Activated T-cell treated with anti-CD3 and anti-CD28 coated beads, Interleukin-2, amount 50 U/mL, for 24 hours (primary cell): ENCODE measurements around the gene EXOC6.
A peak's percentile ranks its signal among the peaks of the same experiment; 100 is the strongest.

ENCODE experiments used
- DNase-seq: peaks from one replicate; pipeline ENCODE4 v3.0.0-alpha.2; 2020
- H3K27ac Mint-ChIP-seq: 2 replicates; pipeline ENCODE4 v1.8.0; 2020; ENCODE audit warnings: mild to moderate bottlenecking, mixed read lengths
- H3K27me3 Mint-ChIP-seq: 2 replicates; pipeline ENCODE4 v1.8.0; 2020; ENCODE audit warnings: mixed read lengths
- H3K36me3 Mint-ChIP-seq: 2 replicates; pipeline ENCODE4 v1.8.0; 2020; ENCODE audit warnings: low read depth, mixed read lengths
- H3K4me1 Mint-ChIP-seq: 2 replicates; pipeline ENCODE4 v1.8.0; 2020; ENCODE audit warnings: low read depth, mixed read lengths
- H3K4me3 Mint-ChIP-seq: 2 replicates; pipeline ENCODE4 v1.8.0; 2020; ENCODE audit warnings: mild to moderate bottlenecking, moderate library complexity, mixed read lengths
- H3K9me3 Mint-ChIP-seq: 2 replicates; pipeline ENCODE4 v1.8.0; 2020; ENCODE audit warnings: mixed read lengths

The EXOC6 gene

DNA sequence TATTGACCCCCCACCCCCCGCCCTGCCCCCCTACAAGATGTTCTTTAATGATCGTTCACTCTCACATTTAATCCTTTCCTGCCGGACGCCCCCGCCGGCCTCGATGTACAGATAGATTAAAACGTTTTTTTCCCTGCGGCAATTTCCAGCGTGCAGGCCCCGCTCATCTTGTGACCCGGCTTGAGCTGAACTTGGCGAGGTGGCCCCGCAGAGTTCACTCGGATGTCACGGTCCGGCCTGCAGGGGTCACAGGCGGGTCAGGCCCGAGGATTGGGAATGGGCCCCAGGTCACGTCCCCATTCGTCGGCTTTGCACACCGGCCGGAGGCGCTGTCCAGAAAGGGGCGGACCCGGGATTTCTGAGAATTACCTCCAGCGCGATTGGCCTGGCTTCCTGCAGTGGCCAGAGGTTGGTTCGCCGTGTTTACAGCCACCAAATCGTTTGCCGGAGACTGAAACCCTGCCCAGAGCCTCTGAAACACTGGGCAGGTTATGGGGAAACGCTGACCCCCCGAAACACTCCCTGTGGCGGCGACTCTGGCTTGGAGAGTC, 223.4 kb downstream of the EXOC6 start:
- no peaks in the 10 kb centered on the region for H3K9me3 Mint-ChIP-seq
- H3K27me3 Mint-ChIP-seq, result peaks cover 93% of the 10 kb centered on the region
- H3K27ac Mint-ChIP-seq, result no peak overlapping the region
- no peak overlapping the region for H3K4me3 Mint-ChIP-seq
- peaks cover 45% of the 10 kb centered on the region for H3K4me1 Mint-ChIP-seq
- no peaks in the 10 kb centered on the region for H3K36me3 Mint-ChIP-seq
- DNase-seq, result no peak

DNA sequence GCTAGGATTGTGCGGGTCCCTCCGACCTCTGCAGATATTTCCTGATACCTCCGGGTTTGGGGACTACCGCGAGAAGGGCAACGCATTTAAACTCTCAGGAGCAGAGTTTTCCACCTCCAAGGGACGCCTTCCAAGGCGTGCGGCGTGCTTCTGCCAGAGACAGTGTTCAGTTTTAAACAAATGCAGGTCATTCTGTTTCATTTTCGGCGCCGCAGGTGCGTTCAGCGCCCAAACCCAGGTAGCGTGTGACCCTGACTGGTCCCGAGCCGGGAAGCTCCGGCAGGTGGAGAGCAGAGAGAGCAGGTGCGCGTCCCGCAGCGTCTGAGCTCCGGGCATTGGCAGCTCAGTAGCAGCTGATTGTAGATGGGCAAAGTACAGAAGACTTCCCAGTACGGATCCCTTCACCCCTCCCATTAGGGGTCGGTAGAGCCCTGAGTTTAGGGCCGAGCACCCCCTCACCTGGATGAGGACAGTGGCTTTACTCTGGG, 223.9 kb downstream of the EXOC6 start:
- Mint-ChIP-seq H3K9me3 (no peaks in the 10 kb centered on the region), H3K27me3 (peaks cover 92% of the 10 kb centered on the region), H3K4me1 (peaks cover 45% of the 10 kb centered on the region), H3K36me3 (no peaks in the 10 kb centered on the region), H3K4me3 (peak overlapping the region; percentile 58), H3K27ac (no peak overlapping the region)
- peak; percentile 37 for DNase-seq

DNA sequence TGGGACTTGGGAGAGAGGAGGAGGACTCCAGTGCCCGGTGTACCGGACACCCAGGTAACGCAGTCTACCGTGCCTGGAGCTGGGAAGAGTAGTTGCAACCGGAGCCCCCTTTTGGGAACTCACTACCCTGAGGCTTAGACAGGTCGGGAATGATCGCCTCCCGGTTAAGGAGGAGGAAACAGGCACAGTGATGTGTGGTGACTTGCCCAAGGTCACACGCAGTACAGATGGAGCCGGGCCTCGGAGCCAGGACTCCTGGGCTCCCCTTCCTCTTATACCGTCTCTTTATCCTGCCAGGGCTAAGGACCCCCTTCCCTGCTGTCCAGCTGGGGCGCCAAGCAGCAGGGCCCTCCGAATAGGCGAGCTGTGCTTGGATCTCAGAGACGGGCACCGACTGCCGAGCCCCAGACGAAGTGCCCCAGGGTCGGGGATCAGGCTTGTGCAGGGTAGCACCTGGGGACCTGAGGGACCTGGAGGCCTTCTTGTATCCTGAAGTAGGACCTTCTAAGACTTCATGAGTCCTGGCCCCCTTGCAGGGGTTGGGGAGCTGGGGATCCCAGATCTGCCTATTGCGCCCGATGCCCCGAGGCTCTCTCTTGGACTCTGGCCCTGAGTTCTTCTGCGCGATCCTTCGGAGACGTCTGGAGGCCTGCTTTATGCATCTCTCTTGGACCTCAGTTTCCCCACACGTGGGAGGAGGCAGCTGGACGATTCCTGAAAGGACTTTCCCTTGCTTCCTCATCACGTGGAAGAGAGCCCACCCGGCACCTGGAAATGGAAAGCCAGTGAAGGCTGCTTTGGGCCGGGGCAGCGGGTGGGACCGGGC, 224.6 kb downstream of the EXOC6 start:
- Mint-ChIP-seq H3K4me1 (peaks cover 44% of the 10 kb centered on the region), H3K27me3 (peaks cover 91% of the 10 kb centered on the region), H3K4me3 (peak overlapping the region; percentile 36), H3K27ac (no peak overlapping the region), H3K36me3 (no peaks in the 10 kb centered on the region), H3K9me3 (no peaks in the 10 kb centered on the region)
- DNase-seq, result peak; percentile 53

DNA sequence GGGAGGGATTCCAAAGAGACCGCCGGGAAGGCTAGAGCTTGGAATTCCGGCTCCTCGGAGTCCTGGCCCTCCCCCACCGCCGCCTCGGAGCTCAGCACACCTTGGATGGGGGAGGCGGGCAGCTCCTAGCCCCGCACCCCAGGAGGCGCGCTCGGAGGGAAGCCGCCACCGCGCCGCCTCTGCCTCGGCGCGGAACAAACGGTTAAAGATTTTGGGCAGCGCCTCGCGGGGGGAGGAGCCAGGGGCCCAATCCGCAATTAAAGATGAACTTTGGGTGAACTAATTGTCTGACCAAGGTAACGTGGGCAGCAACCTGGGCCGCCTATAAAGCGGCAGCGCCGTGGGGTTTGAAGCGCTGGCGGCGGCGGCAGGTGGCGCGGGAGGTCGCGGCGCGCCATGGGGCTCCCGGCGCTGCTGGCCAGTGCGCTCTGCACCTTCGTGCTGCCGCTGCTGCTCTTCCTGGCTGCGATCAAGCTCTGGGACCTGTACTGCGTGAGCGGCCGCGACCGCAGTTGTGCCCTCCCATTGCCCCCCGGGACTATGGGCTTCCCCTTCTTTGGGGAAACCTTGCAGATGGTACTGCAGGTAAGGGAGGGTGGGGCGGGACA, 225.3 kb downstream of the EXOC6 start, which contains the start of gene CYP26A1:
TSS of gene CYP26A1 (plus strand) at position 355 of the 608 bp plus-strand sequence. CDS start at position 397, 42 bp downstream.
- peaks cover 91% of the 10 kb centered on the region for H3K27me3 Mint-ChIP-seq
- H3K27ac Mint-ChIP-seq, result peak within 1 kb of the TSS; percentile 50
- peaks cover 38% of the 10 kb centered on the region for H3K4me1 Mint-ChIP-seq
- no peaks in the 10 kb centered on the region for H3K36me3 Mint-ChIP-seq
- H3K4me3 Mint-ChIP-seq, result peak within 1 kb of the TSS; percentile 56
- no peak for DNase-seq
- H3K9me3 Mint-ChIP-seq, result no peaks in the 10 kb centered on the region

DNA sequence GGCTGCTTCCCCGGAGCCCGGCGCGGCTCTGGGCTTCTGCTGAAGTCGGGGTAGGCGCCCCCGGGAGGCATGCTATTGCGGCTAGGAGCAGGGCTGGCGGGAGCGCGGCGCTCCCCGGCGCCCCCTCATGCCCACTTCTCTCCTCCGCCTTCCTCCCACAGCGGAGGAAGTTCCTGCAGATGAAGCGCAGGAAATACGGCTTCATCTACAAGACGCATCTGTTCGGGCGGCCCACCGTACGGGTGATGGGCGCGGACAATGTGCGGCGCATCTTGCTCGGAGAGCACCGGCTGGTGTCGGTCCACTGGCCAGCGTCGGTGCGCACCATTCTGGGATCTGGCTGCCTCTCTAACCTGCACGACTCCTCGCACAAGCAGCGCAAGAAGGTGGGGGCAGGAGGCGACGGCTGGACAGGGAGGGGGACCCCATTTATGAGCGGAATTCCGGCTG, 225.9 kb downstream of the EXOC6 start:
- H3K4me1 Mint-ChIP-seq, result peaks cover 37% of the 10 kb centered on the region
- H3K27ac Mint-ChIP-seq, result peak overlapping the region; percentile 50
- H3K36me3 Mint-ChIP-seq, result no peaks in the 10 kb centered on the region
- peaks cover 89% of the 10 kb centered on the region for H3K27me3 Mint-ChIP-seq
- no peaks in the 10 kb centered on the region for H3K9me3 Mint-ChIP-seq
- peak overlapping the region; percentile 56 for H3K4me3 Mint-ChIP-seq
- peak; percentile 54 for DNase-seq

DNA sequence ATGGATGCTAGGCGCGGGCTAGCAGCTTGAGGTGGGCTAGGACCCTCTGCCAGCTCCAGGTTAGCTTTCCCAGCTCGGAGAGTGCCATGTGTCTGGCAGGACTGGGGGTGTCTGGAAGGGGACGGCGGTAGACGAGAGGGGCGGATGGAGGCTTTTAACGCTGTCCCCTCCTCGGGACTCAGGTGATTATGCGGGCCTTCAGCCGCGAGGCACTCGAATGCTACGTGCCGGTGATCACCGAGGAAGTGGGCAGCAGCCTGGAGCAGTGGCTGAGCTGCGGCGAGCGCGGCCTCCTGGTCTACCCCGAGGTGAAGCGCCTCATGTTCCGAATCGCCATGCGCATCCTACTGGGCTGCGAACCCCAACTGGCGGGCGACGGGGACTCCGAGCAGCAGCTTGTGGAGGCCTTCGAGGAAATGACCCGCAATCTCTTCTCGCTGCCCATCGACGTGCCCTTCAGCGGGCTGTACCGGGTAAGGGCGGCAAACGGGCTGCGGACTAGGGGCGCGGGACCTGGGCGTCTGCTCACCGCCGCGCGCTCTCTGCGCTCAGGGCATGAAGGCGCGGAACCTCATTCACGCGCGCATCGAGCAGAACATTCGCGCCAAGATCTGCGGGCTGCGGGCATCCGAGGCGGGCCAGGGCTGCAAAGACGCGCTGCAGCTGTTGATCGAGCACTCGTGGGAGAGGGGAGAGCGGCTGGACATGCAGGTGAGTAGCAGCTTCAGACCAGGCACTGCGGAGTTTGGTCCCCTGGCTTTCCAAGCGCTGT, 226.5 kb downstream of the EXOC6 start:
- Mint-ChIP-seq H3K36me3 (no peaks in the 10 kb centered on the region), H3K4me1 (peaks cover 37% of the 10 kb centered on the region), H3K9me3 (no peaks in the 10 kb centered on the region), H3K27ac (peak overlapping the region; percentile 50), H3K27me3 (peaks cover 92% of the 10 kb centered on the region), H3K4me3 (peak overlapping the region; percentile 56)
- DNase-seq, result peak; percentile 52

DNA sequence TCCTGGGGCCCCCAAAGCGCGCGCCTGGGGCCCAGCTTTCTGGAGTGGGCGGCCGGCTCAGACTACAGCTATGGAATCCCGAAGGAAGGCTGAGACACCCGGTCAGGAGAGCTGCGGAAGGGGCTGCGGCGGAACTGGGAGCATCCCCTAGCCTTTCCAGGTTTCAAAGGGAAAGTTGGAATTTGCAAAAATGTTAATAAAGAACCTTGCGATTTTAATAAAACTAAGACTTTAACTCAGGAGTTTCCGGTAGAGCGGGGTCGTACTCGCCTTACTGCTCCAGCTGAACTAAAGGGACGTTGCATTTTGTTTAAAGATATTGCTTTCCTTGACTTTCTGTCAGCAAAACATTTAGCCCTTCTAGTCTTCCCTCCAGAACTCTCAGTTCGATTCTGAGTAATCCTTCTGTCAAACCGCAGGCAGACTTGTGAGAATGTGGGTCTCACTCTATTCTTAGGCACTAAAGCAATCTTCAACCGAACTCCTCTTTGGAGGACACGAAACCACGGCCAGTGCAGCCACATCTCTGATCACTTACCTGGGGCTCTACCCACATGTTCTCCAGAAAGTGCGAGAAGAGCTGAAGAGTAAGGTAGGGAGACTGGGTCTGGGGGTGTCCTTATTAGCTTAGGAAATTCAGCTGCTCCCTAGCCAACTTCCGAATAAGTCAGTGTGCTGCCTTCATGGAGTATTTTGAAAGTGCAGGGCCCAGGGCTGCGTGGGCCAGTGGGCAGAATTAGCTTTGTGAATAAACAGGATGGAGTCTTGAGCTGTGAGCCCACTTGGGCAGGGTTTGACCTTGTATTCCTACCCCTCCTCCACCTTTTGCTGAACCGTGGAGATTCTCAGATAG, 227.3 kb downstream of the EXOC6 start:
- Mint-ChIP-seq H3K9me3 (no peaks in the 10 kb centered on the region), H3K36me3 (no peaks in the 10 kb centered on the region), H3K4me3 (no peak overlapping the region), H3K27ac (no peak overlapping the region), H3K4me1 (peaks cover 39% of the 10 kb centered on the region), H3K27me3 (peaks cover 92% of the 10 kb centered on the region)
- DNase-seq, result peak; percentile 35

DNA sequence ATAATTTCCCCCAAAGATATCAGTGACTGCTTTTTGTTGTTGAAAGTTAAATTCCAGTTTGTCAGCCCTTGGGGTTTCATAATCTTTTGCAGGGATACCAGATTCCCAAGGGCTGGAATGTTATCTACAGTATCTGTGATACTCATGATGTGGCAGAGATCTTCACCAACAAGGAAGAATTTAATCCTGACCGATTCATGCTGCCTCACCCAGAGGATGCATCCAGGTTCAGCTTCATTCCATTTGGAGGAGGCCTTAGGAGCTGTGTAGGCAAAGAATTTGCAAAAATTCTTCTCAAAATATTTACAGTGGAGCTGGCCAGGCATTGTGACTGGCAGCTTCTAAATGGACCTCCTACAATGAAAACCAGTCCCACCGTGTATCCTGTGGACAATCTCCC, 228.6 kb downstream of the EXOC6 start:
- Mint-ChIP-seq H3K27me3 (peaks cover 93% of the 10 kb centered on the region), H3K4me3 (no peak overlapping the region), H3K9me3 (no peaks in the 10 kb centered on the region), H3K36me3 (no peaks in the 10 kb centered on the region), H3K4me1 (peaks cover 34% of the 10 kb centered on the region), H3K27ac (no peak overlapping the region)
- no peak for DNase-seq

DNA sequence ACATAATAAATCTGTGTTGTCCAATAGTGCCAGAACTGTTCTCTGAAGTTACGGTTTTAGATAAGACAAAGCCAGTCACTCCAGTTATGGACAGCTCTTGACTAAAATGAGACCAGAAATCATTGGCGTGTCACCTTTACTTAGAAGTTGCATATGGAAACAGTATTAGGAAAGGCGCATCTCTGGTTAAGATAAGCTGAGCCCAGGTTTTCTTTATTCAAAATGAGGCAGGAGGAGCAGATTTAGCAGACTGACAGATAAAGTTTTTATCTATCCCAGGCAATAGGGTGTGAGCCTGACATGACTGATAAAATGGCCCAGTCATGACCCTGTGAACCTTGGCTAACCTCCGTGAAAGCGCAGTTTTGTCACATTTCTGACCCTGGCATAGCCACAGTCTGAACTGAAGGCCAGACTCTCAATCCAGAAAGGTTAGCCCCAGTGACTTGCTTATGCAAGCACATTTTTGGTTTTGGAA, 229.6 kb downstream of the EXOC6 start:
- DNase-seq, result no peak
- H3K27me3 Mint-ChIP-seq, result peaks cover 84% of the 10 kb centered on the region
- H3K4me3 Mint-ChIP-seq, result no peak overlapping the region
- H3K36me3 Mint-ChIP-seq, result no peaks in the 10 kb centered on the region
- no peak overlapping the region for H3K27ac Mint-ChIP-seq
- H3K4me1 Mint-ChIP-seq, result peaks cover 26% of the 10 kb centered on the region
- no peaks in the 10 kb centered on the region for H3K9me3 Mint-ChIP-seq

DNA sequence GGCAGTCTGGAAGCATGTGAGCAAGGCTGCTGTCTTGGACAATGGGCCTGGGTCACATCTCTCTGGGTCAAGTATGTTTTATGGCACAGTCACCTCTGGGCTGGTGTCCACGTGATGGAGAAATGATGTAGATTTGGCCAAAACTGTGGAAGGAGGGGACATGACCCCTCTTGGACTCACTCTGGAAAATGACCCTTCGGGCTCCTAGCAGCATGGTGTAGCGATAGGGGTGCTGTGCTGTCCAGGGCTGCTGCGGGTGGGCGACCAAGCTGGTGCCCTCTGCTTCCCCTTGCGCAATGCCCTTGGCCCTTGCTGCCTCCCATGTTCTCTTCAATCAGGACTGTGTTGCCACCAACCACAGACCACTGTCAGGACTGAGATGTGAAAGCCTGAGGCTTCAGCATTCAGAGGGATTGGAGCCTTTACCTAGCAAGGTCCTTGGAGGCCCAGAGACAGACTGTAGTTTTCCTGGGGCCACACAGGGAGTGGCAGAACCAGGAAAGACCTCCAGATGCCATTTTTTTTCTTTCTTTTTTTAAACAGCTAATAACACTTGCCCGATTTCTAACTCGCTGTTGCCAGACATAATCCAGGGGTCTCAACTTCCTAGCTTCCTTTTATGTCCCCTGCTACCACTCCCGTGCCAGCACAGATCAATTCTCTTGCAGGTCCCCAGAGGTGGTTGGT, 231.5 kb downstream of the EXOC6 start:
- H3K4me3 Mint-ChIP-seq, result no peak overlapping the region
- peaks cover 14% of the 10 kb centered on the region for H3K4me1 Mint-ChIP-seq
- no peak overlapping the region for H3K27ac Mint-ChIP-seq
- H3K36me3 Mint-ChIP-seq, result no peaks in the 10 kb centered on the region
- DNase-seq, result no peak
- peaks cover 70% of the 10 kb centered on the region for H3K27me3 Mint-ChIP-seq
- H3K9me3 Mint-ChIP-seq, result no peaks in the 10 kb centered on the region

DNA sequence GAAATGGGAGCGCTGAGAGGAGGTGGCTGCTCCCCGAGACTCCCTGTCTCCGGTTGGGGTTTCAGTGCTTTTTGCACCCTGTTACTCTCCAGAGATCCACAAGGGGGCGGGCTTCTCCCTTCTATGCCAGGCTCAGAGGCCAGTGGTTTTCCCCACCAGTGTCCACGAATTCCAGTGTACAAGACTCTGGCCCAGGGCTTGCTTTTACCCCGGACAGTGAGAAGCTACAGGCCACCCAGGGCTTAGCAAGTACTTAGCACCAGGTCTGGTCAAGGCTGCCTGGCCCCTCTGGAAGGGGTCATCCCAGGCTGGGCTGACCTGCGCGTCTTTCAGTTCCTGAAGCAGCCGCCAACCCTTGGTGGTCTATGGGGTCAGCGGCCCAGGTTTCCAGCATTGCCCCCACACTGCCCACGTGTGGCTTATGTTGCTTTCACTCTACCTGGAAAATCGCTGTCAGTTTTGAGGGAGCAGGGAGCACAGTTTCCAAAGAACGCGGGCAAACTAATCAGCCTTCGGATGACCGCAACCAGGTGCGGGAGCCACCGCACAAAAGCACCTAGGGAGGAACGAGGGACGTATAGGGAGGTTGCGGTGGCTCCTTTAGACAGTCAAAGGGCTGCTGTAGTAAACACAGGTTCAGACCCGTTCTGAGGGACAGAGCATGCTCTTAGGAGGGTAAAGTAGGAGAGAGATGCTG, 232.2 kb downstream of the EXOC6 start:
- Mint-ChIP-seq H3K36me3 (no peaks in the 10 kb centered on the region), H3K9me3 (no peaks in the 10 kb centered on the region), H3K27me3 (peaks cover 63% of the 10 kb centered on the region), H3K4me1 (peaks cover 7% of the 10 kb centered on the region), H3K4me3 (no peak overlapping the region), H3K27ac (no peak overlapping the region)
- peak; percentile 67 for DNase-seq

DNA sequence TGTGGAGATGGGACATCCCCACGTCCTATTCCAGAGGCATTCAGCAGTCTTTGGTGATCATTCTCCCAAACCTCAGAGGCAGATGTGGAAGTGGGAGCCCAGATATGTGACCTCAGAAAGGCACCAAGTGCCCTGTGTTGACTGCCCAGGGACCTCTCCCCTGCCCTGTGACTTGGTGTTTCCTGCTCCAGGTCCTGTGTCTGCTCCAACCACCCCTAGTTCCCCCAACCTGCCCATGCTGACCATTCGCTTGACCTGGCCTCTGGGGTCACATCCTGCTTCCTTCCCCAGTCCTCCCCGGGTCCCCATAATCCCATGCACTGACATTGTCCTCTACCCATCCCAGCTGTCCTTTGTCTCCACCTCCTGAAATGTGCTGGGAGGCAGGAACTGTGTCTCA, 233.0 kb downstream of the EXOC6 start:
- Mint-ChIP-seq H3K27ac (no peak overlapping the region), H3K4me1 (peaks cover 2% of the 10 kb centered on the region), H3K36me3 (no peaks in the 10 kb centered on the region), H3K9me3 (no peaks in the 10 kb centered on the region), H3K27me3 (peaks cover 55% of the 10 kb centered on the region), H3K4me3 (no peak overlapping the region)
- DNase-seq, result no peak
